Measurements from ENCODE around the gene ZNF14. TPM values are rescaled to one million over a fixed set of nuclear protein-coding genes. Genes with fewer than 3 reads are reported as not detected.

ZNF14 gene
- total and polyA plus RNA-seq, 9 of the 15 experiments (the other 6 are each of a cell fraction or from before 2014, with no cell fraction given) = 1.9 to 7.0 (median 4.0) TPM

DNA sequence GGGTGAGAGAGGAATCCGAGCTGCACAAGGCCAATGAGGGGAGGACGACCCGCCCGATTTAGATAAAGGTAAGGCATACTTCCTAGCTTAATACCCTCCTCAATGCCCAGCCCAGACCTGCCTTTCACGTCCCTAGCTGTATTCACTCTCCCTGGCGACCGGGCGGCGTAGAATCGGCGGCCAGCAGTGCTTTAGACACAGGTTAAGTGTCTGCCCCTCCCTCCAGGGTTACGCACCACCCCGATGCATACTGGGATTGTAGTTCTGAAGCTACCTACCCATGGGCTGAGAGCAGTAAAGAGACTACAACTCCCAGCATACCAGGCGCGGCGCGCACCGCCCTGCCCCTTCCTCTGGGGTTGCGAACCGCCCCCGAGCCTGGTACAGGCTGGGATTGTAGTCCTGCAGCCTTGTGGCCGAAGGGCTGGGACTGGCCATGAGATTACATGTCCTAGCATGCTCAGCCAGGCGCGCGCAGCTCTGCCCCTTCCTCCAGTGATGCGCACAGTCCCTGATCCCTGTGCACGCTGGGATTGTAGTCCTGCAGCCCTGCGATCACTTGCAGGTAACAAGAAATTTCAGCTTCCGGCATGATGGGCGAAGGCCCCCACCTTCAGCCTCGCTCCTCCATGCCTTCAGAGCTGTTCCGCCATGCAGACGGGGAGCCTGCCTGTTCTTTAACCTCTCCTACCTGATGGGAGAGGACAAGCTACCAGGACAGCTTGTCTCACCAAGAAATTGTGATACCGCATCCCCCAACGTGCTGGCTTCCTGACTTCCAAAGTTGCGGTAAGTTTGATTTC lies 43.5 kb upstream of the ZNF14 start (continued):
- TF ChIP-seq, protein P1, sequence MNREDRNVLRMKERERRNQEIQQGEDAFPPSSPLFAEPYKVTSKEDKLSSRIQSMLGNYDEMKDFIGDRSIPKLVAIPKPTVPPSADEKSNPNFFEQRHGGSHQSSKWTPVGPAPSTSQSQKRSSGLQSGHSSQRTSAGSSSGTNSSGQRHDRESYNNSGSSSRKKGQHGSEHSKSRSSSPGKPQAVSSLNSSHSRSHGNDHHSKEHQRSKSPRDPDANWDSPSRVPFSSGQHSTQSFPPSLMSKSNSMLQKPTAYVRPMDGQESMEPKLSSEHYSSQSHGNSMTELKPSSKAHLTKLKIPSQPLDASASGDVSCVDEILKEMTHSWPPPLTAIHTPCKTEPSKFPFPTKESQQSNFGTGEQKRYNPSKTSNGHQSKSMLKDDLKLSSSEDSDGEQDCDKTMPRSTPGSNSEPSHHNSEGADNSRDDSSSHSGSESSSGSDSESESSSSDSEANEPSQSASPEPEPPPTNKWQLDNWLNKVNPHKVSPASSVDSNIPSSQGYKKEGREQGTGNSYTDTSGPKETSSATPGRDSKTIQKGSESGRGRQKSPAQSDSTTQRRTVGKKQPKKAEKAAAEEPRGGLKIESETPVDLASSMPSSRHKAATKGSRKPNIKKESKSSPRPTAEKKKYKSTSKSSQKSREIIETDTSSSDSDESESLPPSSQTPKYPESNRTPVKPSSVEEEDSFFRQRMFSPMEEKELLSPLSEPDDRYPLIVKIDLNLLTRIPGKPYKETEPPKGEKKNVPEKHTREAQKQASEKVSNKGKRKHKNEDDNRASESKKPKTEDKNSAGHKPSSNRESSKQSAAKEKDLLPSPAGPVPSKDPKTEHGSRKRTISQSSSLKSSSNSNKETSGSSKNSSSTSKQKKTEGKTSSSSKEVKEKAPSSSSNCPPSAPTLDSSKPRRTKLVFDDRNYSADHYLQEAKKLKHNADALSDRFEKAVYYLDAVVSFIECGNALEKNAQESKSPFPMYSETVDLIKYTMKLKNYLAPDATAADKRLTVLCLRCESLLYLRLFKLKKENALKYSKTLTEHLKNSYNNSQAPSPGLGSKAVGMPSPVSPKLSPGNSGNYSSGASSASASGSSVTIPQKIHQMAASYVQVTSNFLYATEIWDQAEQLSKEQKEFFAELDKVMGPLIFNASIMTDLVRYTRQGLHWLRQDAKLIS (CRISPR knock-in tag; IDR thresholded peaks at IDR 0.05) = 0 out of 2 replicates have a peak, but pooled peaks have one; percentile 48
- TF ChIP-seq NCOR1 (IDR thresholded peaks at IDR 0.05) (no peak), CBX5 (IDR thresholded peaks at IDR 0.05; ENCODE audit: borderline replicate concordance, low read depth) (0 out of 2 replicates have a peak, but pooled peaks have one; percentile 15), ZNF436 (CRISPR knock-in tag; IDR thresholded peaks at IDR 0.05) (no peak), POU5F1 (IDR thresholded peaks at IDR 0.05; ENCODE audit: borderline replicate concordance, low read depth, low read length, partially characterized antibody) (peak; percentile 77), CXXC5 (CRISPR knock-in tag; IDR thresholded peaks at IDR 0.05) (peak; percentile 97), POLR2A (conservative IDR thresholded peaks at IDR 0.05) (peak; percentile 76), NFIC (IDR thresholded peaks at IDR 0.05) (no peak), GABPA (tag; conservative IDR thresholded peaks at IDR 0.05; ENCODE audit: low read depth) (peak; percentile 90)
- TF ChIP-seq, protein P2, sequence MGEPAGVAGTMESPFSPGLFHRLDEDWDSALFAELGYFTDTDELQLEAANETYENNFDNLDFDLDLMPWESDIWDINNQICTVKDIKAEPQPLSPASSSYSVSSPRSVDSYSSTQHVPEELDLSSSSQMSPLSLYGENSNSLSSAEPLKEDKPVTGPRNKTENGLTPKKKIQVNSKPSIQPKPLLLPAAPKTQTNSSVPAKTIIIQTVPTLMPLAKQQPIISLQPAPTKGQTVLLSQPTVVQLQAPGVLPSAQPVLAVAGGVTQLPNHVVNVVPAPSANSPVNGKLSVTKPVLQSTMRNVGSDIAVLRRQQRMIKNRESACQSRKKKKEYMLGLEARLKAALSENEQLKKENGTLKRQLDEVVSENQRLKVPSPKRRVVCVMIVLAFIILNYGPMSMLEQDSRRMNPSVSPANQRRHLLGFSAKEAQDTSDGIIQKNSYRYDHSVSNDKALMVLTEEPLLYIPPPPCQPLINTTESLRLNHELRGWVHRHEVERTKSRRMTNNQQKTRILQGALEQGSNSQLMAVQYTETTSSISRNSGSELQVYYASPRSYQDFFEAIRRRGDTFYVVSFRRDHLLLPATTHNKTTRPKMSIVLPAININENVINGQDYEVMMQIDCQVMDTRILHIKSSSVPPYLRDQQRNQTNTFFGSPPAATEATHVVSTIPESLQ (CRISPR knock-in tag; IDR thresholded peaks at IDR 0.05) = no peak
- TF ChIP-seq, protein P3, sequence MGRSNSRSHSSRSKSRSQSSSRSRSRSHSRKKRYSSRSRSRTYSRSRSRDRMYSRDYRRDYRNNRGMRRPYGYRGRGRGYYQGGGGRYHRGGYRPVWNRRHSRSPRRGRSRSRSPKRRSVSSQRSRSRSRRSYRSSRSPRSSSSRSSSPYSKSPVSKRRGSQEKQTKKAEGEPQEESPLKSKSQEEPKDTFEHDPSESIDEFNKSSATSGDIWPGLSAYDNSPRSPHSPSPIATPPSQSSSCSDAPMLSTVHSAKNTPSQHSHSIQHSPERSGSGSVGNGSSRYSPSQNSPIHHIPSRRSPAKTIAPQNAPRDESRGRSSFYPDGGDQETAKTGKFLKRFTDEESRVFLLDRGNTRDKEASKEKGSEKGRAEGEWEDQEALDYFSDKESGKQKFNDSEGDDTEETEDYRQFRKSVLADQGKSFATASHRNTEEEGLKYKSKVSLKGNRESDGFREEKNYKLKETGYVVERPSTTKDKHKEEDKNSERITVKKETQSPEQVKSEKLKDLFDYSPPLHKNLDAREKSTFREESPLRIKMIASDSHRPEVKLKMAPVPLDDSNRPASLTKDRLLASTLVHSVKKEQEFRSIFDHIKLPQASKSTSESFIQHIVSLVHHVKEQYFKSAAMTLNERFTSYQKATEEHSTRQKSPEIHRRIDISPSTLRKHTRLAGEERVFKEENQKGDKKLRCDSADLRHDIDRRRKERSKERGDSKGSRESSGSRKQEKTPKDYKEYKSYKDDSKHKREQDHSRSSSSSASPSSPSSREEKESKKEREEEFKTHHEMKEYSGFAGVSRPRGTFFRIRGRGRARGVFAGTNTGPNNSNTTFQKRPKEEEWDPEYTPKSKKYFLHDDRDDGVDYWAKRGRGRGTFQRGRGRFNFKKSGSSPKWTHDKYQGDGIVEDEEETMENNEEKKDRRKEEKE (IDR thresholded peaks at IDR 0.05; ENCODE audit: borderline replicate concordance in 1 of 2, control insufficient read depth in 1 of 2, low read depth in 2 of 2, low read length in 1 of 2) = no peak
- TF ChIP-seq, protein P4, sequence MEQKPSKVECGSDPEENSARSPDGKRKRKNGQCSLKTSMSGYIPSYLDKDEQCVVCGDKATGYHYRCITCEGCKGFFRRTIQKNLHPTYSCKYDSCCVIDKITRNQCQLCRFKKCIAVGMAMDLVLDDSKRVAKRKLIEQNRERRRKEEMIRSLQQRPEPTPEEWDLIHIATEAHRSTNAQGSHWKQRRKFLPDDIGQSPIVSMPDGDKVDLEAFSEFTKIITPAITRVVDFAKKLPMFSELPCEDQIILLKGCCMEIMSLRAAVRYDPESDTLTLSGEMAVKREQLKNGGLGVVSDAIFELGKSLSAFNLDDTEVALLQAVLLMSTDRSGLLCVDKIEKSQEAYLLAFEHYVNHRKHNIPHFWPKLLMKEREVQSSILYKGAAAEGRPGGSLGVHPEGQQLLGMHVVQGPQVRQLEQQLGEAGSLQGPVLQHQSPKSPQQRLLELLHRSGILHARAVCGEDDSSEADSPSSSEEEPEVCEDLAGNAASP (IDR thresholded peaks at IDR 0.05) = no peak
- TF ChIP-seq, protein P5, sequence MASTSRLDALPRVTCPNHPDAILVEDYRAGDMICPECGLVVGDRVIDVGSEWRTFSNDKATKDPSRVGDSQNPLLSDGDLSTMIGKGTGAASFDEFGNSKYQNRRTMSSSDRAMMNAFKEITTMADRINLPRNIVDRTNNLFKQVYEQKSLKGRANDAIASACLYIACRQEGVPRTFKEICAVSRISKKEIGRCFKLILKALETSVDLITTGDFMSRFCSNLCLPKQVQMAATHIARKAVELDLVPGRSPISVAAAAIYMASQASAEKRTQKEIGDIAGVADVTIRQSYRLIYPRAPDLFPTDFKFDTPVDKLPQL (IDR thresholded peaks at IDR 0.05; ENCODE audit: extremely low read depth, insufficient read length) = no peak

Data from K562 (cell line).